Thyroid gland (tissue), 4 donors: ENCODE results near the gene MRM2. TPM values are rescaled to one million over a fixed set of nuclear protein-coding genes. Genes with fewer than 3 reads are reported as not detected.

ENCODE experiments used
- DNase-seq, 2 donors: peaks; one replicate each; pipeline ENCODE4 v3.0.0-alpha.2; 2019
- H3K27ac ChIP-seq, 3 donors: fragments of 200-600 bp; sonication (generic); 1 replicate in 2 of 3; 2 replicates in 1 of 3; pipeline ENCODE4 v1.5.1; 2016 to 2019; ENCODE audit warnings: mild to moderate bottlenecking in 1 of 3, moderate library complexity in 1 of 3
- H3K27me3 ChIP-seq: fragments of 200-600 bp; sonication (generic); one replicate; pipeline ENCODE4 v1.5.1; 2019
- H3K36me3 ChIP-seq, 2 donors: fragments of 200-600 bp; sonication (generic); one replicate each; pipeline ENCODE4 v1.5.1; 2016 to 2019
- H3K4me1 ChIP-seq, 2 donors: fragments of 200-600 bp; sonication (generic); one replicate each; pipeline ENCODE4 v1.5.1; 2017 to 2019
- H3K4me3 ChIP-seq, 3 donors: fragments of 200-600 bp; sonication (generic); replicated peaks in 1 of 3; 1 replicate in 2 of 3; 2 replicates in 1 of 3; pipeline ENCODE4 v1.5.1; 2016; ENCODE audit warnings: mild to moderate bottlenecking in 1 of 3
- H3K9me3 ChIP-seq: fragments of 200-600 bp; sonication (generic); one replicate; pipeline ENCODE4 v1.5.1; 2017
- CTCF ChIP-seq, 6 experiments: fragments of 200-600 bp in 3 of 6; fragments of 450-650 bp in 3 of 6; sonication (generic) in 3 of 6; IDR thresholded peaks; one replicate each; pipeline ENCODE4 v1.5.1; 2016 to 2019; ENCODE audit warnings: antibody characterized with exemption in 6 of 6, mild to moderate bottlenecking in 2 of 6, inconsistent platforms in 1 of 6, moderate library complexity in 1 of 6
- POLR2A ChIP-seq, 2 donors: fragments of 450-650 bp; IDR thresholded peaks; one replicate each; pipeline ENCODE4 v1.6.1; 2017; ENCODE audit warnings: antibody characterized with exemption in 2 of 2, mild to moderate bottlenecking in 2 of 2, moderate library complexity in 1 of 2
- WGBS, 2 donors: methylation state at CpG; one replicate each; pipeline ENCODE4 v1.1.5; 2017; 5-methylcytosine and 5-hydroxymethylcytosine counted together
- intact Hi-C: fragments of 100-400 bp; cut with DNase I; formaldehyde crosslinking; loops from one replicate; pipeline ENCODE4 v1.15.1; 2023
- total RNA-seq, 4 donors: library from RNA; depleted of rRNA; stranded (reverse); fragments of >200 nt; gene quantifications; one replicate each; pipeline ENCODE4 v1.2.3, GENCODE V29; 2016

The MRM2 gene
- total RNA-seq, 4 donors from 2014 or later: 14.7 to 23.8 (median 18.2) TPM

- H3K27me3 ChIP-seq: no peaks in the 10 kb centered on the region
- H3K4me1 ChIP-seq: peaks cover 24 to 35% of the 10 kb centered on the region in 2 donors
- no peak overlapping the region for H3K4me3 ChIP-seq
- H3K36me3 ChIP-seq: peaks cover 5 to 8% of the 10 kb centered on the region in 2 donors
- intact Hi-C loops: no loop called here
- H3K9me3 ChIP-seq: no peaks in the 10 kb centered on the region
- TF ChIP-seq CTCF (IDR thresholded peaks at IDR 0.05): no peak
- TF ChIP-seq POLR2A (IDR thresholded peaks at IDR 0.05): no peak
- 94 to 97% methylated on average over 13 of the region's 13 CpGs for WGBS, 2 donors
- DNase-seq: no peak
- peak overlapping the region; percentile 90 to 98 (median 95) for H3K27ac ChIP-seq
These were observed 16.2 kb downstream of the MRM2 start for GRCh38 chr7:2225830-2226229.

GRCh38 chr7:2225336-2225735, 16.7 kb downstream of the MRM2 start:
- DNase-seq: peak; percentile 85 to 87
- intact Hi-C loops: no loop called here
- Histone ChIP-seq H3K36me3 (peaks cover 5 to 8% of the 10 kb centered on the region in 2 donors), H3K9me3 (no peaks in the 10 kb centered on the region), H3K4me1 (peaks cover 21 to 32% of the 10 kb centered on the region in 2 donors), H3K27me3 (no peaks in the 10 kb centered on the region), H3K27ac (peak overlapping the region; percentile 90 to 98 (median 95)), H3K4me3 (no peak overlapping the region)
- 33 to 57% methylated on average over 13 to 14 of the region's 14 CpGs for WGBS, 2 donors
- TF ChIP-seq CTCF (IDR thresholded peaks at IDR 0.05): no peak
- TF ChIP-seq POLR2A (IDR thresholded peaks at IDR 0.05): peak in 1 of 2 donors; percentile 16

GRCh38 chr7:2224934-2225333, 17.1 kb downstream of the MRM2 start:
- TF ChIP-seq POLR2A (IDR thresholded peaks at IDR 0.05): peak in 1 of 2 donors; percentile 16
- TF ChIP-seq CTCF (IDR thresholded peaks at IDR 0.05): no peak
- Histone ChIP-seq H3K4me1 (peaks cover 21 to 32% of the 10 kb centered on the region in 2 donors), H3K4me3 (peak overlapping the region in 1 of 3 donors; percentile 7), H3K36me3 (peaks cover 5 to 8% of the 10 kb centered on the region in 2 donors), H3K9me3 (no peaks in the 10 kb centered on the region), H3K27me3 (no peaks in the 10 kb centered on the region), H3K27ac (peak overlapping the region; percentile 90 to 98 (median 95))
- DNase-seq: peak; percentile 95 to 96
- intact Hi-C loops: no loop called here
- WGBS, 2 donors: 16% methylated on average over 4 of the region's 4 CpGs; no CpG with 5 or more reads in 1 of the 2 donors

GRCh38 chr7:2224491-2224928, 17.5 kb downstream of the MRM2 start:
- no peak for TF ChIP-seq POLR2A (IDR thresholded peaks at IDR 0.05)
- TF ChIP-seq CTCF (IDR thresholded peaks at IDR 0.05): no peak
- Histone ChIP-seq H3K9me3 (no peaks in the 10 kb centered on the region), H3K27me3 (no peaks in the 10 kb centered on the region), H3K36me3 (peaks cover 5 to 8% of the 10 kb centered on the region in 2 donors), H3K4me1 (peaks cover 21 to 32% of the 10 kb centered on the region in 2 donors), H3K27ac (peak overlapping the region; percentile 90 to 98 (median 95)), H3K4me3 (peak overlapping the region in 1 of 3 donors; percentile 7)
- intact Hi-C loops: no loop called here
- peak; percentile 72 to 86 for DNase-seq
- WGBS, 2 donors: 37 to 67% methylated on average over 6 to 13 of the region's 13 CpGs

GRCh38 chr7:2223321-2223720, 18.7 kb downstream of the MRM2 start:
- H3K9me3 ChIP-seq: no peaks in the 10 kb centered on the region
- TF ChIP-seq POLR2A (IDR thresholded peaks at IDR 0.05) (no peak), CTCF (IDR thresholded peaks at IDR 0.05) (no peak)

More at GRCh38 chr7:2223321-2223720, 18.7 kb downstream of the MRM2 start:
- no peaks in the 10 kb centered on the region for H3K27me3 ChIP-seq
- H3K36me3 ChIP-seq: peaks cover 5 to 8% of the 10 kb centered on the region in 2 donors
- 97 to 100% methylated on average over 6 to 14 of the region's 17 CpGs for WGBS, 2 donors
- intact Hi-C loops: no loop called here
- no peak for DNase-seq
- peak overlapping the region in 2 of 3 donors; percentile 90 to 95 for H3K27ac ChIP-seq
- H3K4me1 ChIP-seq: peaks cover 21 to 32% of the 10 kb centered on the region in 2 donors
- no peak overlapping the region for H3K4me3 ChIP-seq
